Hepatocyte (in vitro differentiated cells): ENCODE measurements around the gene TAF9B.

ENCODE experiments used
- CTCF ChIP-seq: fragments of 200-600 bp; sonication (generic); IDR thresholded peaks from 2 replicates; pipeline ENCODE4 v1.5.1; 2016; ENCODE audit warnings: antibody characterized with exemption, mild to moderate bottlenecking; ENCODE audit not compliant: poor library complexity
- EZH2 ChIP-seq: fragments of 200-600 bp; sonication (generic); IDR thresholded peaks from 2 replicates; pipeline ENCODE4 v1.6.1; 2016; ENCODE audit warnings: antibody characterized with exemption, mild to moderate bottlenecking, borderline replicate concordance

DNA sequence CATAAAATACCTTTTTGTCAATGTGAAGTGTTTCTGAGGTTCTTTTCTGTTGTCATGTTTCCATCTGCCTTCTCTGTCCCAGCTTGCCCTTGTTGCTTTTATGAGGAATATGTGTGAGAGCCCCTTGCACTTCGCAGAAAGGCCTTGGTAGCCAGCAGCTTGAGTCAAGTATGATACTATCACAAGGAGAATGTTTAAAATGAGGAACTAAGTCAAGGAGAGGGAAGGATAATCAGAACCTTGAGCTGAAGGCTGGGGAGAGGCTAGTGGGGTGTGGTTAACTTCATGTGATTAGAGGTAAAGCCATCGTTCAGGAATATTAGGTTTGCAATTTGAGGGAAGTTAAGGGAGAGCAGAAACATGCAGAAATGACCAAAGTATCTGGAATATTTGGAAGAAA lies 22.7 kb downstream of the TAF9B start:
- TF ChIP-seq CTCF (no peak), EZH2 (no peak)
